Tibial artery (tissue), 4 donors: ENCODE measurements around the gene EPB41L5.
"Not testable (repeated sequence)": the region's sequence is repeated elsewhere in the genome, so short reads cannot be mapped to it uniquely, and the experiment has no call there.

ENCODE experiments used
- DNase-seq, 2 donors: peaks; one replicate each; pipeline ENCODE4 v3.0.0-alpha.2; 2019
- H3K27ac ChIP-seq, 2 donors: fragments of 200-600 bp; sonication (generic) in 1 of 2; 1 replicate in 1 of 2; 2 replicates in 1 of 2; pipeline ENCODE4 v1.5.1; 2018 to 2019; ENCODE audit warnings: mild to moderate bottlenecking in 1 of 2
- H3K27me3 ChIP-seq, 2 donors: fragments of 200-600 bp; sonication (generic) in 1 of 2; one replicate each; pipeline versions ENCODE4 v1.5.1 to v1.6.0; 2016 to 2019
- H3K36me3 ChIP-seq, 3 donors: fragments of 200-600 bp; sonication (generic) in 2 of 3; one replicate each; pipeline ENCODE4 v1.5.1; 2016 to 2019; ENCODE audit warnings: mild to moderate bottlenecking in 2 of 3
- H3K4me1 ChIP-seq, 4 donors: fragments of 200-600 bp; sonication (generic) in 2 of 4; 1 replicate in 3 of 4; 2 replicates in 1 of 4; pipeline ENCODE4 v1.5.1; 2016 to 2019
- H3K4me3 ChIP-seq, 2 donors: fragments of 200-600 bp; sonication (generic) in 1 of 2; 1 replicate in 1 of 2; 2 replicates in 1 of 2; pipeline ENCODE4 v1.5.1; 2018 to 2019; ENCODE audit warnings: mild to moderate bottlenecking in 2 of 2
- H3K9me3 ChIP-seq, 3 donors: fragments of 200-600 bp; sonication (generic) in 1 of 3; one replicate each; pipeline ENCODE4 v1.5.1; 2016 to 2019
- CTCF ChIP-seq, 2 experiments: fragments of 200-600 bp in 1 of 2; fragments of 450-650 bp in 1 of 2; IDR thresholded peaks; one replicate each; pipeline ENCODE4 v1.5.1; 2017 to 2019; ENCODE audit warnings: antibody characterized with exemption in 2 of 2, mild to moderate bottlenecking in 1 of 2, moderate library complexity in 1 of 2
- intact Hi-C: fragments of 100-400 bp; cut with DNase I; formaldehyde crosslinking; loops from one replicate; pipeline ENCODE4 v1.15.0; 2023; ENCODE audit warnings: low total_unique reads

The EPB41L5 gene

GRCh38 chr2:120012771-120013596 lies at the start of gene EPB41L5:
Gene EPB41L5, plus strand, starts transcription at chr2:120013077. Its CDS starts 6,008 bp downstream, at chr2:120019085.
- Histone ChIP-seq H3K9me3 (no peaks in the 10 kb centered on the region), H3K4me1 (peaks cover 0 to 19% (median 8%) of the 10 kb centered on the region in 4 donors), H3K27me3 (no peaks in the 10 kb centered on the region), H3K4me3 (peak within 1 kb of the TSS; percentile 89 to 91), H3K36me3 (no peaks in the 10 kb centered on the region), H3K27ac (peak within 1 kb of the TSS; percentile 90 to 92)
- intact Hi-C loops = loop anchor here (10.0 kb wide), 1 partner anchor 258 kb away; the partner anchor contains the start of gene PTPN4
- TF ChIP-seq CTCF (IDR thresholded peaks at IDR 0.05) = no peak
- peak; percentile 90 to 93 for DNase-seq

GRCh38 chr2:119981896-119982295 lies 31.0 kb upstream of the EPB41L5 start:
- no peak for DNase-seq
- Histone ChIP-seq H3K27me3 (no peaks in the 10 kb centered on the region), H3K9me3 (no peaks in the 10 kb centered on the region), H3K36me3 (peaks cover 0 to 9% (median 5%) of the 10 kb centered on the region in 3 donors), H3K4me3 (no peak overlapping the region), H3K27ac (no peak overlapping the region), H3K4me1 (no peaks in the 10 kb centered on the region)
- intact Hi-C loops = no loop called here
- no peak for TF ChIP-seq CTCF (IDR thresholded peaks at IDR 0.05)

- H3K27ac ChIP-seq = no peak overlapping the region
- TF ChIP-seq CTCF (IDR thresholded peaks at IDR 0.05) = no peak
- no peaks in the 10 kb centered on the region for H3K4me1 ChIP-seq
- intact Hi-C loops = no loop called here
- peaks cover 0 to 6% (median 1%) of the 10 kb centered on the region in 3 donors for H3K36me3 ChIP-seq
- no peak overlapping the region for H3K4me3 ChIP-seq
- H3K9me3 ChIP-seq = no peaks in the 10 kb centered on the region
- no peak for DNase-seq
- H3K27me3 ChIP-seq = no peaks in the 10 kb centered on the region
Measured at GRCh38 chr2:119982506-119982905, 30.4 kb upstream of the EPB41L5 start.

- intact Hi-C loops = no loop called here
- no peak for TF ChIP-seq CTCF (IDR thresholded peaks at IDR 0.05)
- H3K36me3 ChIP-seq = no peaks in the 10 kb centered on the region
- H3K27ac ChIP-seq = no peak overlapping the region
- H3K27me3 ChIP-seq = no peaks in the 10 kb centered on the region
- no peaks in the 10 kb centered on the region for H3K4me1 ChIP-seq
- DNase-seq = no peak
- no peaks in the 10 kb centered on the region for H3K9me3 ChIP-seq
- no peak overlapping the region for H3K4me3 ChIP-seq
Measured at GRCh38 chr2:119983108-119983507, 29.8 kb upstream of the EPB41L5 start.

GRCh38 chr2:119996148-119996547 lies 16.7 kb upstream of the EPB41L5 start:
- H3K27ac ChIP-seq = no peak overlapping the region
- no peaks in the 10 kb centered on the region for H3K27me3 ChIP-seq
- no peaks in the 10 kb centered on the region for H3K4me1 ChIP-seq
- H3K9me3 ChIP-seq = no peaks in the 10 kb centered on the region
- TF ChIP-seq CTCF (IDR thresholded peaks at IDR 0.05) = no peak
- no peak for DNase-seq
- no peaks in the 10 kb centered on the region for H3K36me3 ChIP-seq
- no peak overlapping the region for H3K4me3 ChIP-seq
- intact Hi-C loops = no loop called here

GRCh38 chr2:119996896-119997891 lies 15.7 kb upstream of the EPB41L5 start:
- H3K27me3 ChIP-seq, H3K27ac ChIP-seq, intact Hi-C loops, H3K9me3 ChIP-seq, H3K36me3 ChIP-seq, H3K4me1 ChIP-seq, DNase-seq, H3K4me3 ChIP-seq: not testable (repeated sequence)
